HG02943 (cell line): ENCODE results near the gene ZNF148.

Experiments used
- ATAC-seq: cut with Tn5 transposase; IDR thresholded peaks from one replicate; pipeline ENCODE4 v1.9.1; 2021; ENCODE audit warnings: mild to moderate bottlenecking, low read depth, moderate library complexity; ENCODE audit not compliant: unreplicated experiment

The ZNF148 gene

DNA sequence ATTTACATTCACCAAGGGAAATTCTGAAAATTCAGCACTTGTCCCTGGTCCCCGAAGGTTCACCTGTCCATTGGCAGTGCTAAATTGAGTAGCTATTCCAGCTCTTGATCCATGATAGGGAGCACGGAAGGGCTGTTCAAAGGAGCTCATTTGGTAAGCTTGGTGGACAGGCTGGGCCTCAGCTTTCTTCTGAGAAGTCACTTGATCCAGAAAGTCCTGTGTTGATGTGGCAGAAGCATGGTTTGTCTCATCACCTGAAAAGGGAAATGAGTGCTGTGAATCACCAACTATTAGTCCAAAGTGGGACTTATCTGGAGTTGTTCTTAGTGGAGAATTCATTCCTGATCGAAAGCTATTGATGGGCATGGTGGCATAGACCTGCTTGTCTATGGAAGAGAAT lies 142.7 kb downstream of the ZNF148 start:
- no peak for ATAC-seq

DNA sequence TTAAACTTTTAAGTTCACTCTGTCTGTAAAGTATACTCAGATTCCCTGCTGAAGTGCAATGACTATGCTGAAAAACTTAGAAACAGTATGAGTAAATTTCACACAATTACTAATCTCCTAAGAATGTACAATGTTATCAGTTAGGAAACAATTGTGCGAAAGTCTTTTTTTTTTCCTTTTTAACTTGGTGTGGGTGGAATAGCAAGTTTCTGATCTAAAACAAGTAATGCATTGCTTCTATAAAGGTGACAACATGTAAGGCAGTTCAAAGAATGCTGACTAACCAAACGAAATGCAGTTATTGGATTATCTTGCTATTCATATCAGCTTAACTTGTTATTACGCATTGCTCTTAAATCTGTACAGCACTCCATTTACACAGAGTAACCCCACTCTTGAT lies 143.2 kb downstream of the ZNF148 start:
- ATAC-seq = no peak

DNA sequence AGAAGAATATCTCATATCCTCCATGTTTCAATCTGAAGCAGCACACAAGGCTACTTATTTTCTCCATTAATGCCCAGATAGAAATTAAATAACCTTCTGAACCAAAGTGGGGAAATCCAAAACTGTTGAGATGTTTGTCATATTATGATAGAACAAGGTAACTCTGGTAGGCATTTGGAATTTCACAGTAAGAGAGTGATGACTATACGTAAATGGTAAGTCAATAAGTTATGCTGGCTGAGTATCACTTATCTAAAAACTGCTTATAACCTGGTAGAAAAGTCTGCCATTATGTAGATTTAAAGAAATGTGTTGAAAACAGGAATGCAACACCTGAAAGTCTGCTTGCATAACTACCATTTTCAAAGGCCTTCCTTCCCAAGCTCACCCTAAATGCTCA lies 145.4 kb downstream of the ZNF148 start:
- ATAC-seq = no peak

DNA sequence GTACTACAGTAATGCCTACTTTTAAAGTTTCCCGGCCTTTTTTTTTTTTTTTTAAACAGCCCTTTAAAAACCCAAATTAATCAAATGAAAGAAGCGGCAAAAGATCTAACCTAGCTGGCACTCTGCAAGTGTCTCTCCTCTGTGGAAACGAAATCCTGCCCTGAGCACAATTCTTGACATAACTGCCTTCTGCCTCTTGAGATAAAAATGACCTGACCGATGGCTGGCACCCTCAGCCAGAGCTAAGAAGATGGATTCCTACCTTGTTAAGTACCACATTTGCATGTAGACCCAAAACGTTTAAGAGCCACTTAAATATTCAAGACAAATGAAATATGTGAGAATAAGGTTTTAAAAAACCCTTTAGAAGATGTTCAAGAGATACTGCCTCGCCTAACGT lies 146.0 kb downstream of the ZNF148 start:
- no peak for ATAC-seq

DNA sequence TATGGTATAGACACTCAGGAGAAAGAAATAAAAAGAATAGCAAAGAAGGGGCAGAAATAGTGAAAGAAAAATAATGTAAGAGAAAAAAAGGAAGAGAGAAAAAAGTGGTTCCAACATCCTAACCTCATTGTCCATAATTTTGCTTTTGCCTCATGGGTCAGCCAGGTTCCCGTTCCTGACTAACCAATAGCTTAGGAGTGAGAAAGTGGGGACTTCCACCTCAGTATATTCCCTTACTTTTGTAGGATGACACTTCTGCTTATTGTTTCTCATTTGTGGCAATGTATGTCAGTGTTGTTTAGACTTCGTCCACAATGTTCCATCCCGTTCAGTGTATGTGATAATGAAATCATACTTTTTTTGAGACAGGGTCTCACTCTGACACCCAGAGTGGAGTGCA lies 153.3 kb downstream of the ZNF148 start:
- no peak for ATAC-seq

DNA sequence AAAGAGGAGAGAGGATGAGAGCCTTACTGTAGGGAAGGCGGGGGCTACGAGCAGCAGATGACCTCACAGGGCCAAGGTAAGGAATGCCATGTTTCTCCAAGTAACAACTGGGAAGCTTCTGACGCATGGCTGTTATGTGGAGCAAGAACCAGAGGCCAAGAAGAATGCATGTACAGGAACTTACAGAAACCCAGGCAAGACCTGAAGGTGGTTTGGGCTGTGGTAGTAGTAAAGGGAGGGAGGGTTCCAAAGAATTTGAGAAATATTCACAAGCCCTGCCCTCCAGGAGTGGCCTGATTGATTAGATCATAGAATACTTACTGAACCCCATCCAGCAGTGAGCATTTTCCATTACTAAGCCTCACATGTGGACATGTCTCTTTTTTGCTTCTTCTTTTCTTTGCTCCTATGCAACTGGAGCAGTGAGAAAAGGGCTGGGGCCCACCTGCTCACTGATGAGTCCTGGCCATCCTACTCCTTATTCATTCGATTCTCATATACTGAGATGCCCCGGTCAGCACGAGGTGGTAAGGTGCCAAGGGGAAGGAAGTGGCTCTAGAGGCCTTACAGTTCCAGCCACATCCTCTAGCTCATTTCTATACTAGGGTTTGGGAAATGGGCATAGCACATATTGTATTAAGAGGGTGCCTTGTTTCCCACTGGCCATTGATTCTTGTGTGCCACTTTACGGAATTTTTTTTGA lies 154.2 kb downstream of the ZNF148 start:
- no peak for ATAC-seq

DNA sequence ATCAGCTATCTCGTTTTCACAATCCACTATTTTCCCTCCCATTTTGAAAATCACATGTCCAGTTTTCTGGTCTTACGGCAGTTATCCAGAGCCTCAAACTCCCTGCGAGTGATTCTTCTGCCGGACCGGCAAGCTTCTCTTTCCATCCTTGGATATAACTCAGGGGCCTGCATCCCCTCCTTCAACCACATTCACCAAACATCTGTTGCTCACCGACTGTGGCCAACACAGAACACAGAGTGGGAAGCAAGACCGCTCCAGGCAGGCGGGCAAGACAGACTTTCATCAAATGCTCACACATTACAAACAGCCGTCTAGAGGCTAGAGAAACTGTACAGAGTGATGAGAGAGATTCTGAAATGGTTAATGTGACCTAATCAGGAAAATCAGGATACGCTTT lies 154.9 kb downstream of the ZNF148 start:
- ATAC-seq = no peak

DNA sequence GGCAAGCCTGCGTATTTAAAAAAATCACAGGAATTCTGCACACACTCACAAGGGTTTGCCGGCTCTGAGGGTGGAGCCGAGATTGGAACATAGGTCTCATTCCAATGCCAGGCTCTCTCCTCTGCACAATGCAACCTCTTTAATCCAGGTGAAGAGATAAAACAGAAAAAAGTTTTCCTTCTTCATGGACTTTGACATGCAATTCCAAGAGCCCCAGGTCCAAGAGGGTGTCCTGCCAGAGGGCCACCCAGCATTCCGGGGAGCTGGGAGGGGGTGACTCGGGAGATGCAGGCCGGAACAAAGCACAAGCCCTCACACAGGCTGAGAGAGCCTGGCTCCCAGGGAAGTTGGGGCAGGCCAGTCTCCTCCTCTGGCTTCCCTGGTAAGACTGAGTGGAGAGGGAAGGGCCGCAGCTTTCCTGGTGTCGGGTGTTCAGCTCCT lies 155.8 kb downstream of the ZNF148 start:
- ATAC-seq = no peak

DNA sequence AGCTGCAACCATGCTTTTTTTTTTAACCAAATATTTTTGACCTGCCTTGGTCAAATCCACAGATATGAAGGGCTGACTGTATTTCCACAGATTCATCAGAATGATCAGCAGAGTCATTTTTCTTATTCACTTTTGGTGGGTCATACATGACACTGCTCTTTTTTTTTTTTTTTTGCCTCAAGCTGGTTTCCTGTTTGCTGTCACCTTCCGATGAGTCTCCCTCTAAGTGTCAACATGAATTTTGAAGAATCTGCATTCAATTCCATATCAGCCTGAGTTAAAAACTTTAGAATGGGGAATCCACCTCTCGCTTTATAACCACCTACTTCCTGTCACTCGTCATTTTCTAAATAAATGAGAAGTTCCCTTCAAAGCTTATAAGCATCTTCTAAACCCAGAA lies 160.4 kb downstream of the ZNF148 start:
- ATAC-seq = no peak

DNA sequence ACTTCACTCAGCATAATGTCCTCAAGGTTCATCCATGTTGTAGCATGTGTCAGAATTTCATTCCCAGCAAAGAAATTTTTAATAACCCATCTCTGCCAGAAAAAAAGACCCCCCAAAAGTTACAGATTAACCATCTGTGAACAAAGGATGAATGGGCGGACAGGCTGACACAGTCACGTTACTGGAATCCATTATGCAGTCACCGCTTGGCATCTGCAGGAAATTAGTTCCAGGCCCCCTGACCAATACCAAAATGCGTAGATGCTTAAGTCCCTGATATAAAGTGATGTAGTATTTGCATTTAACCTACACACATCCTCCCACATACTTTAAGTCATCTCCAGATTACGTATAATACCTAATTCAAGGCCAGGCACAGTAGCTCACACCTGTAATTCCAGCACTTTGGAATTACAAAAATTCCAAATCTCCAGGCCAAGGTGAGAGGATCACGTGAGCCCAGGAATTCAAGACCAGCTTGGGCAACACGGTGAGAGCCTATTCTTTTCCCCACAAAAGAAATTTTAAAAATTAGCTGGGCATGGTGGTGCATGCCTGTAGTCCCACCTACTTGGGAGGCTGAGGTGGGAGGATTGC lies 161.1 kb downstream of the ZNF148 start:
- no peak for ATAC-seq

DNA sequence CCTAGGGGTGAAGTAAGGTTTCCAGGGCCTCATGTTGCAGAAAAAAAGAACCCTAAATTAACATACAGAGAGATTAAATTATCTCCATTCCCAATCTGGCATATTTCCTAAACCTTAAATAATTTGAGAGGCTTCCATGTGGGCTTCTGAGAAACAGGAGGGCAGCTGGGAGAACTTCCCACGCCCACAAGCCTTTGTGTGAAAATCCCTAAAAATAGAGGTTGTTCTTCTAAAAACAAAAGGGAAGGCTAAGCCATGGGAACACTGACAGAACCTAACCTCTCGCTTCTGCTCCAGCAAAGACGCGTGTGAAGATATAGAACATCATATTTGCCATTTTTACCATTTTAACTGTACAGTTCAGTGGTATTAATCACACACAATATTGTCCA lies 161.8 kb downstream of the ZNF148 start:
- no peak for ATAC-seq

DNA sequence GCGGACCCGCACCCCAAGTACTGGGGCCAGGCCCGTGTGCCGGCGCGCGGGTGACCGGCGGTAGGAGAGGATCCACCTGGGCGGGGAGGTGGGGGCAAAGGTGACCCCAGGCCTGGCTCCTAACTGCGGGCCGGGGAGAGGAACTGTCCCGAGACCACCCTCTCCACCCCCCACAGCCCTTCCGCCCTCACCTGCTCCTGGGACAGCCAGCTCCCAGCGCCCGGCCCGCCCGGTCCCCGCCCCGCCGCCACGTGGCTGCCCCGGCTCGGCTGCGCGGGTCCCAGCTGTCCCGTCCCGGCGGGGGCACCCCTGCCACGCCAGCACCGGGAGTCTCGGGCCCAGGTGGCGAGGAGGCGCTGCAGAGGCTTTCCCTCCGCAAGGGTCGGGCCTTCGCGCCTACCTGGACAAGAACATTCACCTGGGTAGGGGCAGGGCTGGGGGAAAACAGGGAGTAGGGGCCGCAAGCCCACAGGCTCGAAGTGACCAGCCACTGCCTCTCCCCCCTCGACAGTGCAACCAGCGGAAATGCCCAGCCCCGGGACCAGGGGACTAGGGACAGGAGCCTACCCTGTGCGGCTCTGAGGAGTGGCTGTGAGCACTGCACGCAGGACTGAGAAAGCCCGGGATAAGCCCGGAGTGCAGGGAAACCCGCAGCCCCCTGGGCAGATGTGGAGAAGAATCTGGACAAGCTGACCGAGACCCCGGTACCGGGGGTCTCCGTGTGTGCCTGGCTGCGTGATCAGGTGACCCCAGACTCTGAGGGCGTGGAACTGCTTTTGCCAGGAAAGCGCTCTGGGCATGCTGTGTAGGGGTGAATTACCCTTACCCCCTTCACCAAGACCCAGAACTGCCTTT lies 162.4 kb downstream of the ZNF148 start, which contains the start of gene SLC12A8:
Gene SLC12A8, minus strand, starts transcription at position 240 of the 855 bp plus-strand sequence. CDS start 1,399 bp downstream, outside the sequence.
- ATAC-seq = no peak

DNA sequence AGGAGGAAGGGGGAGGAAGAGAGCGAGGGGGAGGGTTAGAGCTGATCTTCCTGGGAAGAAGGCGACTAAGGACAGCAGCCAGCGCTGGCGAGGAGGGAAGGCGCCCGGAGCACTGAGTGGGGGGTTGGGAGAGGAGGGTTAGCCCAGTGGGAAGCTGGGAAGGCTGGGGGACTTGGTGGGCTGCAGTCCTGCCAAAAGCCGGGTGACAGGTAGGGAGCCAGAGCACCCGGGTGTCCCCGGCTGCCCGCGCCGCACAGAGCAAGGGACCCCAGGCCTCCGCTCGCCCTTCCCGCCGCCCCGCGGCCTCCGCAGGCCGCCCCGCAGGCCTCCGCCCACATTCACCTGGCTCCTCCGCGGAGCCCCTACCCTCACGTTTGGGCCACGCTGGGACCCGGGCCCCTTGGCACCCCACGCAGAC lies 163.0 kb downstream of the ZNF148 start:
- no peak for ATAC-seq

DNA sequence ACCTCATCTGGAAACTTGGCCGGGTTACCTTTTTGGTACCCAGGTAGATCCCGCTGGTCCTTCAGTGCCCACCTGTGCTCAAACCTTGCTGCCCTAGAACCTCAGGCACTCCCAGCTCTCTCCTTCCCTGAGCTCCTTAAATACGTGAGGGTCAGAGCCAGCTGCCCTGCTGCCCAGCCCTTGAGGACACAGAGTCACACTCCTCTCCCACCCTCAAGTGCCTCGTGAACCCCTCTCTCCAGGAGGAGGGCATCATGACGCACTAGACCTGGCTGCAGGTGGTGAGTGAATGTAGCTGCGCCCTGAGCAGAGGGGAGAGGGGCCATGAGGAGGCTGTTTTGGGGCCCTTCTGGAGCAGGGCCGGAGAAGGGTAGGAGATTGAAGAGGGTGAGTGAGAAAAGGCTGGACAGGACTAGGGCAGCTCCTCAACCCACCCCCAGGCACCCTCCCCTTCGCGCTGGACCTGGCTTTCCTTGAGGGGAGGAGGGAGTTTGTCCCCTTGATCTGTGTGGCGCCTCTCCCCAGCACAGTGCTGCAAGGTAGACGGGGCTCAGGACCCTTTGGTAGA lies 163.5 kb downstream of the ZNF148 start:
- ATAC-seq = no peak

DNA sequence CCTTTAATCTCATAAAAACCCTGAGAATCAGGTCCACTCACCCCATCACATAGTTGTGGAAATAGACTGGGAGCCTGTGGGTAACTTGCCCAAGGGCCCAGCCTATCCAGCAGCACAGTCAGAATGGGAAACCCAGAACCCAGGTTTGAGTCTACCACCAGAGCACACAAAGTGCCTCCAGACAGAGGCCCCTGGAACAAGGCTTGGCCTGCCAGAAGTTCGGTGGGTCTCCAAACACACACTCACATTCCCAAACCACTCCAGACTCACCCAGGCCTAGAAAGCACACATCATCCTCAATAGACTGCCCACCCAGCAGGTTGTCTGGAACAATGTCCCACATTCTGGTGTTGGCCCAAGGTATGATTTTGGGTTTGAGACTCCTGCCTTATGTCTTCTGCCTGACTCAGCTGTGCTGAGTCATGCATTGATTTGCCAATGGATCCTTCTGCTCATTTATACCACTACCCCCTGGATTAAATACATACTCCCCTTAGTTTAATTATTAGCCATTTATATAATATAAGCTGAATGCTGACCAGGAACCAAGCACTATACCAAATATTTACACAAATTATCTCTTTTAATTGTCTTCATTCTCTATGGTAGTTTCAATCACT lies 167.1 kb downstream of the ZNF148 start:
- ATAC-seq = no peak

DNA sequence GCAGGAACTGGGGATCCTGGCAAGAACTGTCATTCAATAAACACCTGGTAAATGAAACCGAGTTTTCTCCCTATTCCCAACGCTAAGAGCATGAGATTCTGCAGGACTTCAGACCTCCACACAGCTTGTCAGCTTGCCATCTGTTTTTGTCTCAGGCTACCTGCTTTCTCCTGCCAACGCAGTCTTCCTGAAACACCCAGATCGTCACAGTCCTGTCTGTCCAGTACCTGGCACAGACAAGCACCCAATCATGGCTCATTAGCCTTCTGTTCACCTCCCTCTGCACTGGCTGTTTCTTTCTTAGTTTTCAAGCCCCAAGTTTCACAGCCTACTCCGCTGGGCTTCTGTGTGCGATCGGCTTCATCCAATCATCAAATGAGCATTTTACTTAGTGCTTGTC lies 167.6 kb downstream of the ZNF148 start:
- no peak for ATAC-seq

DNA sequence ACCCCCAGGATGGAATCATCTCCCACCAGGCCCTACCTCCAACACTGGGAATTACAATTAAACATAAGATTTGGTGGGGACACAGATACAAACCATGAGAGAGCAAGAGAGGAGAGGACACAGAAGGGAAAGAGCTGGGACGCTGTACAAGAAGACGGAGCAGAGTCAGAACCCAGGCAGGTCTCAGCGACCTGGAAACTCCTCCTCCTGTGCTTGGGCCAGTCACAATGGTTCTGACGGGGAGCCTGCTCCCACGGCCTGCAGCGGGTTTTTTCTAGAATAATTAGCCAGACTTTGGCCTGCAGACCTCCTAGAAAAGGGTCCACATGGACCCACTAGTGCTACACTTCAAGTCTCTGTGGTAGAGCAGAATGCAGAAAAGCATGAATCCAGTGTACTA lies 168.2 kb downstream of the ZNF148 start:
- no peak for ATAC-seq

DNA sequence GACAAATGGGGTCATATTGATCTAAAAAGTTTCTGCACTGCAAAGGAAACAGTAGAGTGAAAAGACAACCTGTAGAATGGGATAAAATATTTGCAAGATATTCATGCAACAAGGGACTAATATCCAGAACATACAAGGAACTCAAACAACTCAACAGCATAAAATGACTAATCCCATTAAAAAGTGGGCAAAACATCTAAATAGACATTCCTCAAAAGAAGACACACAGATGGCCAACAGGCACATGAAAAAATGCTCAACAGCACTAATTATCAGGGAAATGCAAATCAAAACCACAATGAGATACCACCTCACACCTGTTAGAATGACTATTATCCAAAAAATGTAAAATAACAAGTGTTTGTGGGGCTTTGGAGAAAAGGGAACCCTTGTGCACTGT lies 171.4 kb downstream of the ZNF148 start:
- ATAC-seq = no peak

DNA sequence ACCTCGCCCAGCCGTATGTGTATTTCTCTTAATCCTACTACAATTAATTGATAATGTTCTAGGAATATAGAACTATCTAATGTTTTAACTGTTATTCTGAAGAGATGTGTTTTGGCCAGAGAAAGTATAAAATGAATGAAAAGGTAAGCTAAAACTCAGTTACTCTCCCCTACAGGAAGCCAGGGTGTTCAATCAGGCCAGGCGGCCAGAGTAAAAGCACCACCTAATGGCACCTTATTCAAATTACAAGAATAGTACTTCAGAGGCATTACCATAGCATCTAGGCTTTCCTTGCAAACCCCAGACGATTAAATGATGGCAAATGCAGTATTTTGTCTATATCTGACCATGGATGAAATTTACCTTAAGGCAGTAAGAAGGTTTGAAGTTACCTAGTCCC lies 172.9 kb downstream of the ZNF148 start:
- no peak for ATAC-seq

DNA sequence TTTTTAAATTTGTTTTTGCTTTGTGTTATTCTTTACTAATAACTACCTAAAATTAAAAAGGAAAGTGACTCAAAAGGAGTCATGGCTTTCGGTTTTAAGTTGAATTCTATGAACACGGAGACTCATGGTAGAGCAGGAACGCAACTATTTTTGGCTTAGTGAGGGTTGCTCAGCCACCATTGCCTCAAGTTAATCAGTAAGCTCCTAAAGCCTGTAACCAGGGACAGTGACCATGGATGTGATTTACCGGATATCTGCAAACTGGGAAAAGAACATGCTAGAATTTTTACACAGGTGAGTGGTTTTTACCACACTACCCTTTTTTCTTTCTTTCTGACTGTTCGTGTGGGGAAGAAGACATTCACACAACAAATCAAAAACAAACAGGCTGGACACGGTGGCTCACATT lies 174.4 kb downstream of the ZNF148 start:
- ATAC-seq = peak; percentile 80
